ENCODE results near the gene CCL27.
A peak's percentile ranks its signal among the peaks of the same experiment; 100 is the strongest.
"Not testable (repeated sequence)": the region's sequence is repeated elsewhere in the genome, so short reads cannot be mapped to it uniquely, and the experiment has no call there.

The CCL27 gene

GRCh38 chr9:34642679-34643078, 19.8 kb downstream of the CCL27 start:
- H3K4me3 ChIP-seq (ENCODE audit: low read depth, low read length): no peak overlapping the region
- DNase-seq: peak in 1 of 2 donors; percentile 24
- H2AFZ ChIP-seq (ENCODE audit: insufficient read depth, low read length, poor library complexity): no peak overlapping the region
- H3K36me3 ChIP-seq (ENCODE audit: control insufficient read depth in 1 of 2, insufficient read depth in 2 of 2, low read length in 2 of 2): no peaks in the 10 kb centered on the region
- H4K12ac ChIP-seq (ENCODE audit: low read depth, low read length): no peak overlapping the region
- no peak overlapping the region for H2BK120ac ChIP-seq (ENCODE audit: insufficient read depth, low read length, poor library complexity)
- peaks cover 14% of the 10 kb centered on the region for H3K79me1 ChIP-seq (ENCODE audit: low read length)
- H4K8ac ChIP-seq (ENCODE audit: low read depth, low read length): no peak overlapping the region
- no peak overlapping the region for H2AK5ac ChIP-seq (ENCODE audit: low read length)
- no peak overlapping the region for H3K18ac ChIP-seq (ENCODE audit: low read length)
- no peak overlapping the region for H2BK12ac ChIP-seq (ENCODE audit: low read length)
- H3K79me2 ChIP-seq (ENCODE audit: control insufficient read depth, insufficient read depth, low read length, poor library complexity): peaks cover 11% of the 10 kb centered on the region
- H3K9ac ChIP-seq (ENCODE audit: low read length): no peak overlapping the region
- H3K27me3 ChIP-seq (ENCODE audit: insufficient read depth, low read length): no peaks in the 10 kb centered on the region
- H4K91ac ChIP-seq (ENCODE audit: low read depth, low read length): no peak overlapping the region
- WGBS (ENCODE audit: extremely low coverage, insufficient coverage, insufficient read length): no CpG with 5 or more reads among the region's 1 CpG
- H3K23ac ChIP-seq (ENCODE audit: low read length): no peak overlapping the region
- H3K14ac ChIP-seq (ENCODE audit: low read length): no peak overlapping the region
- peaks cover 27% of the 10 kb centered on the region in 2 experiments for H3K4me1 ChIP-seq (ENCODE audit: control insufficient read depth in 1 of 2, insufficient read depth in 2 of 2, low read length in 2 of 2)
- H2BK5ac ChIP-seq (ENCODE audit: low read depth, low read length, poor library complexity): no peak overlapping the region
- H3K4ac ChIP-seq (ENCODE audit: low read depth, low read length): no peak overlapping the region
- H3K9me3 ChIP-seq (ENCODE audit: insufficient read depth, low read depth, low read length): no peaks in the 10 kb centered on the region
- no peak overlapping the region for H3K4me2 ChIP-seq (ENCODE audit: low read length)
- no peak overlapping the region for H3K27ac ChIP-seq (ENCODE audit: low read depth, low read length)

- not testable (repeated sequence) for H4K8ac ChIP-seq (ENCODE audit: low read depth, low read length); H3K36me3 ChIP-seq (ENCODE audit: control insufficient read depth in 1 of 2, insufficient read depth in 2 of 2, low read length in 2 of 2); H4K12ac ChIP-seq (ENCODE audit: low read depth, low read length); H3K27ac ChIP-seq (ENCODE audit: low read depth, low read length); H3K9me3 ChIP-seq (ENCODE audit: insufficient read depth, low read depth, low read length); H3K23ac ChIP-seq (ENCODE audit: low read length); DNase-seq; H3K18ac ChIP-seq (ENCODE audit: low read length); H2BK120ac ChIP-seq (ENCODE audit: insufficient read depth, low read length, poor library complexity); H2AK5ac ChIP-seq (ENCODE audit: low read length); H3K79me1 ChIP-seq (ENCODE audit: low read length); H3K27me3 ChIP-seq (ENCODE audit: insufficient read depth, low read length); H3K4me2 ChIP-seq (ENCODE audit: low read length); H3K4ac ChIP-seq (ENCODE audit: low read depth, low read length); H4K91ac ChIP-seq (ENCODE audit: low read depth, low read length); H3K9ac ChIP-seq (ENCODE audit: low read length); H2BK5ac ChIP-seq (ENCODE audit: low read depth, low read length, poor library complexity); H2BK12ac ChIP-seq (ENCODE audit: low read length); H3K79me2 ChIP-seq (ENCODE audit: control insufficient read depth, insufficient read depth, low read length, poor library complexity); H3K4me3 ChIP-seq (ENCODE audit: low read depth, low read length); H3K14ac ChIP-seq (ENCODE audit: low read length); H2AFZ ChIP-seq (ENCODE audit: insufficient read depth, low read length, poor library complexity)
- no CpG with 5 or more reads among the region's 8 CpGs for WGBS (ENCODE audit: extremely low coverage, insufficient coverage, insufficient read length)
- H3K4me1 ChIP-seq (ENCODE audit: control insufficient read depth in 1 of 2, insufficient read depth in 2 of 2, low read length in 2 of 2): peaks cover 10 to 16% of the 10 kb centered on the region in 2 experiments
These were observed 23.1 kb downstream of the CCL27 start for GRCh38 chr9:34639322-34639721.

GRCh38 chr9:34638138-34638445, 24.4 kb downstream of the CCL27 start:
- Histone ChIP-seq H2BK120ac (ENCODE audit: insufficient read depth, low read length, poor library complexity) (peak overlapping the region; percentile 23), H4K8ac (ENCODE audit: low read depth, low read length) (peak overlapping the region; percentile 88), H3K4me1 (ENCODE audit: control insufficient read depth in 1 of 2, insufficient read depth in 2 of 2, low read length in 2 of 2) (peaks cover 10 to 15% of the 10 kb centered on the region in 2 experiments), H3K14ac (ENCODE audit: low read length) (peak overlapping the region; percentile 48), H3K9me3 (ENCODE audit: insufficient read depth, low read depth, low read length) (no peaks in the 10 kb centered on the region), H4K91ac (ENCODE audit: low read depth, low read length) (peak overlapping the region; percentile 50), H3K79me1 (ENCODE audit: low read length) (peaks cover 9% of the 10 kb centered on the region), H3K9ac (ENCODE audit: low read length) (peak overlapping the region; percentile 64), H2BK12ac (ENCODE audit: low read length) (no peak overlapping the region), H3K4me3 (ENCODE audit: low read depth, low read length) (peak overlapping the region; percentile 85), H3K27me3 (ENCODE audit: insufficient read depth, low read length) (no peaks in the 10 kb centered on the region), H2AFZ (ENCODE audit: insufficient read depth, low read length, poor library complexity) (peak overlapping the region; percentile 77), H2BK5ac (ENCODE audit: low read depth, low read length, poor library complexity) (peak overlapping the region; percentile 6), H3K79me2 (ENCODE audit: control insufficient read depth, insufficient read depth, low read length, poor library complexity) (peaks cover 4% of the 10 kb centered on the region), H4K12ac (ENCODE audit: low read depth, low read length) (peak overlapping the region; percentile 9), H3K27ac (ENCODE audit: low read depth, low read length) (peak overlapping the region; percentile 15), H3K23ac (ENCODE audit: low read length) (no peak overlapping the region), H3K36me3 (ENCODE audit: control insufficient read depth in 1 of 2, insufficient read depth in 2 of 2, low read length in 2 of 2) (peaks cover 3 to 6% of the 10 kb centered on the region in 2 experiments), H3K18ac (ENCODE audit: low read length) (peak overlapping the region; percentile 30), H3K4ac (ENCODE audit: low read depth, low read length) (no peak overlapping the region), H3K4me2 (ENCODE audit: low read length) (peak overlapping the region; percentile 95), H2AK5ac (ENCODE audit: low read length) (no peak overlapping the region)
- no CpG with 5 or more reads among the region's 7 CpGs for WGBS (ENCODE audit: extremely low coverage, insufficient coverage, insufficient read length)
- DNase-seq: no peak

GRCh38 chr9:34637356-34638137, 24.9 kb downstream of the CCL27 start, which contains the start of gene SIGMAR1:
TSS of gene SIGMAR1 (minus strand) at chr9:34637787. CDS start at chr9:34637697, 90 bp downstream.
- Histone ChIP-seq H4K91ac (ENCODE audit: low read depth, low read length) (peak within 1 kb of the TSS; percentile 50), H4K12ac (ENCODE audit: low read depth, low read length) (peak within 1 kb of the TSS; percentile 38), H3K4me1 (ENCODE audit: control insufficient read depth in 1 of 2, insufficient read depth in 2 of 2, low read length in 2 of 2) (peaks cover 10 to 15% of the 10 kb centered on the region in 2 experiments), H3K14ac (ENCODE audit: low read length) (peak within 1 kb of the TSS; percentile 70), H2BK5ac (ENCODE audit: low read depth, low read length, poor library complexity) (peak within 1 kb of the TSS; percentile 9), H3K9ac (ENCODE audit: low read length) (peak within 1 kb of the TSS; percentile 88), H3K27me3 (ENCODE audit: insufficient read depth, low read length) (no peaks in the 10 kb centered on the region), H3K9me3 (ENCODE audit: insufficient read depth, low read depth, low read length) (no peaks in the 10 kb centered on the region), H3K4ac (ENCODE audit: low read depth, low read length) (peak within 1 kb of the TSS; percentile 25), H2BK120ac (ENCODE audit: insufficient read depth, low read length, poor library complexity) (peak within 1 kb of the TSS; percentile 48), H2AK5ac (ENCODE audit: low read length) (no peak within 1 kb of the TSS), H3K4me3 (ENCODE audit: low read depth, low read length) (peak within 1 kb of the TSS; percentile 85), H2AFZ (ENCODE audit: insufficient read depth, low read length, poor library complexity) (peak within 1 kb of the TSS; percentile 77), H4K8ac (ENCODE audit: low read depth, low read length) (peak within 1 kb of the TSS; percentile 88), H3K36me3 (ENCODE audit: control insufficient read depth in 1 of 2, insufficient read depth in 2 of 2, low read length in 2 of 2) (peaks cover 3 to 6% of the 10 kb centered on the region in 2 experiments), H3K27ac (ENCODE audit: low read depth, low read length) (peak within 1 kb of the TSS; percentile 15), H3K18ac (ENCODE audit: low read length) (peak within 1 kb of the TSS; percentile 65), H3K79me1 (ENCODE audit: low read length) (peaks cover 9% of the 10 kb centered on the region), H3K23ac (ENCODE audit: low read length) (no peak within 1 kb of the TSS), H2BK12ac (ENCODE audit: low read length) (peak within 1 kb of the TSS; percentile 20), H3K4me2 (ENCODE audit: low read length) (peak within 1 kb of the TSS; percentile 95), H3K79me2 (ENCODE audit: control insufficient read depth, insufficient read depth, low read length, poor library complexity) (peaks cover 4% of the 10 kb centered on the region)
- WGBS (ENCODE audit: extremely low coverage, insufficient coverage, insufficient read length): no CpG with 5 or more reads among the region's 74 CpGs
- DNase-seq: peak; percentile 81 to 95

Data from trophoblast cell (in vitro differentiated cells and primary cell).